ENCODE results near the gene ZNF526. TPM values are rescaled to one million over a fixed set of nuclear protein-coding genes. Genes with fewer than 3 reads are reported as not detected.

The ZNF526 gene
- total RNA-seq, 4 donors from 2014 or later: 4.6 to 7.9 (median 6.8) TPM

DNA sequence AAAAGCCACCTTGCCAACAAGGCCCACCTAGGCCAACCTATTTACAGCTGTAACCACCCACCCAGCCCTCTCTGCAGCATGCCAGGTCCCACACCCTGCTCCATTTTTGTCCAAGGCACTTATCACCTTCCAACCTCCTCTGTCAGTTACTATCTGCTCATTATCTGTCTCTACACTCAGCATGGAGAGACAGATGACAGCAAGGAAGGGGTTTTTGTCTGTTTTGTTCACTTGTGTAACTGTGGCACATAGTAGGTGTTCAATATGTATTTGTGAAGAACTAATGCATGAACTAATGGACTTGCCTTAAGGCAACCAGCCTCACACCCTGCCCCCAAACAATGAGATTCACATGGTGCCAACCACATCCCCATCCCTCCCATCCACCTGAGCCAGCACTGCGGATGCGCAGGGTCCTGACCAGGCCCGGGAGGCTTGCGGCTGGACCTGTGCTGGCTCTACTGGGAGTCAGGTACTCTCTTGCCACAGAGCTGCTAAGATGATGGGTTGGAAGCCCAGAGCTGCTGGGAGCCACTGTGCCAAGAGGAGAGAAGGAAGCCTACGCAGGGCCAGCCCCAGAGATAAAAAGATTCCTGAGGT lies 19.9 kb upstream of the ZNF526 start:
- intact Hi-C loops (cut with DNase I): no loop called here
- Histone ChIP-seq H3K27ac (no peak overlapping the region), H3K9me3 (no peaks in the 10 kb centered on the region), H3K4me1 (no peaks in the 10 kb centered on the region), H3K36me3 (peaks cover 32 to 39% of the 10 kb centered on the region in 2 donors), H3K4me3 (replicated peaks in 1 of 3) (no peak overlapping the region), H3K27me3 (no peaks in the 10 kb centered on the region)
- WGBS, 2 donors: 80 to 85% methylated on average over 5 of the region's 5 CpGs
- no peak for DNase-seq
- TF ChIP-seq POLR2A (IDR thresholded peaks at IDR 0.05): no peak
- TF ChIP-seq, protein P1, sequence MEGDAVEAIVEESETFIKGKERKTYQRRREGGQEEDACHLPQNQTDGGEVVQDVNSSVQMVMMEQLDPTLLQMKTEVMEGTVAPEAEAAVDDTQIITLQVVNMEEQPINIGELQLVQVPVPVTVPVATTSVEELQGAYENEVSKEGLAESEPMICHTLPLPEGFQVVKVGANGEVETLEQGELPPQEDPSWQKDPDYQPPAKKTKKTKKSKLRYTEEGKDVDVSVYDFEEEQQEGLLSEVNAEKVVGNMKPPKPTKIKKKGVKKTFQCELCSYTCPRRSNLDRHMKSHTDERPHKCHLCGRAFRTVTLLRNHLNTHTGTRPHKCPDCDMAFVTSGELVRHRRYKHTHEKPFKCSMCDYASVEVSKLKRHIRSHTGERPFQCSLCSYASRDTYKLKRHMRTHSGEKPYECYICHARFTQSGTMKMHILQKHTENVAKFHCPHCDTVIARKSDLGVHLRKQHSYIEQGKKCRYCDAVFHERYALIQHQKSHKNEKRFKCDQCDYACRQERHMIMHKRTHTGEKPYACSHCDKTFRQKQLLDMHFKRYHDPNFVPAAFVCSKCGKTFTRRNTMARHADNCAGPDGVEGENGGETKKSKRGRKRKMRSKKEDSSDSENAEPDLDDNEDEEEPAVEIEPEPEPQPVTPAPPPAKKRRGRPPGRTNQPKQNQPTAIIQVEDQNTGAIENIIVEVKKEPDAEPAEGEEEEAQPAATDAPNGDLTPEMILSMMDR (IDR thresholded peaks at IDR 0.05): no peak

DNA sequence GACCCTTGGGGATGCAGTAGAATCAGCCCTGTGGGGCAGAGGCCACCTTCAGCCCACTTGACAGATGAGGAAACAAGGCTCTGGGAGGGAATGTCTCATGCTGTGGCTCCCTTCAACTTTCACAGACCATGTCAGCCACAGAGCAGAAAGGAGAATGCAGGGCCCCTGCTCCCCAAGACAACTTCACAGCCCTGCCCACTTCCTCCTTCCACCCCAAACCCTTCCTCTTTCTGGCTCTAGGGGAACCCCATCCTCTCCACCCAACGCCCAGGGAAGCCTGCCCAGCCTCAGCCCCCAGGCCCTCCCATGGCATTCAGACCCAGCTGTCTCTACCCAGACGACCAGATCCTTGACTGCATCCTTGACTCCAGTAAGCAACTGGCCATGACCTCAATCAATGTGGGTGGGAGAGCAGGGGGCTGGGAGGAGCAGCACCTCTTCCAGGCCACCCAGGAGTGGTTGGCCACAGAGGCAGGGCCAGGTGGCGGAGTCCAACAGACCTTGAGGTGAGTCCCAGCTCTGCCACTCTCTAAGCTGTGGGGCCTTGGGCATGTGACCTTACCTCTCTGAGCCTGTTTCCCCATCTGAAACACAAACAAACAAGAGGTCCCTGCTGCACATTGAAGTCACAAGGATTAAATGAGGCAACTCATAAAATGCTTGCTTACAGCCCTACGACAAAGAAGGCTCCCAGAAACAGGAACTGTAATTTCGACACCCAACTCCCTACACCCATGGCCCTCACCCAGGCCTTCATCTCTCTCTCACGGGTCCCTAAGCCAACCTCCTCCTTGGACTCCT lies 18.4 kb upstream of the ZNF526 start:
- H3K4me3 ChIP-seq (replicated peaks in 1 of 3): no peak overlapping the region
- TF ChIP-seq, protein P1 (IDR thresholded peaks at IDR 0.05): no peak
- no peak for TF ChIP-seq POLR2A (IDR thresholded peaks at IDR 0.05)
- H3K27me3 ChIP-seq: no peaks in the 10 kb centered on the region
- no peak overlapping the region for H3K27ac ChIP-seq
- WGBS, 2 donors: 84% methylated on average over 6 of the region's 6 CpGs
- H3K36me3 ChIP-seq: peaks cover 32 to 46% of the 10 kb centered on the region in 2 donors
- DNase-seq: no peak
- intact Hi-C loops (cut with DNase I): no loop called here
- no peaks in the 10 kb centered on the region for H3K4me1 ChIP-seq
- no peaks in the 10 kb centered on the region for H3K9me3 ChIP-seq

DNA sequence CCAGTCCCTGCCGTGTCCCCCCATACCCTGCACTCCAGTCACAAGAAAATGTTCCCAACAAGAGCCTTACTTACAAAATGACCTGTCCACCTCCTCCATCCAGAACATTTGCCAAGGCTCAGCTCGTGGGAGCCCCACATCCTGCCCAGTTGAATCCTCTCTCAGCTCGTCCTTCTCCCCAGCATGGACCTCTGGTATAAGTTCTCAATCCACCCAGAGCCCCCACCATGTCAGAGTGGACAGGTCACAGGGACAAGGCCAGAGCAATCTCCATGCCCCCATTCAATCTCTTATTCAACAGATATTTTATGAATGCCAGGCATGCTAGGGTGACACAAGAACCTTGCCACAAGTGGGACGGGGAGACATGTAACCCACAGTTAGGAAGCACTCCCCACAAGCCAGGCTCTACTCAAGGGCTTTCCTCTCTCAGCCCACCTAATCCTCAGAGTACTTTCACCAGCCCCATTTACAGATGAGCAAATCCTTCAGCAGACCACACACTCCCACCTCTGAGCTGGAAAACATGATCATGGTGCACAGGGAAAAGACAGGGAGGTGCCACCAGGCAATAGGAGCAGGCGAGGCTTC lies 17.7 kb upstream of the ZNF526 start:
- WGBS, 2 donors: 83 to 91% methylated on average over 5 of the region's 5 CpGs
- no peak for TF ChIP-seq POLR2A (IDR thresholded peaks at IDR 0.05)
- TF ChIP-seq, protein P1 (IDR thresholded peaks at IDR 0.05): no peak
- H3K4me1 ChIP-seq: no peaks in the 10 kb centered on the region

DNA sequence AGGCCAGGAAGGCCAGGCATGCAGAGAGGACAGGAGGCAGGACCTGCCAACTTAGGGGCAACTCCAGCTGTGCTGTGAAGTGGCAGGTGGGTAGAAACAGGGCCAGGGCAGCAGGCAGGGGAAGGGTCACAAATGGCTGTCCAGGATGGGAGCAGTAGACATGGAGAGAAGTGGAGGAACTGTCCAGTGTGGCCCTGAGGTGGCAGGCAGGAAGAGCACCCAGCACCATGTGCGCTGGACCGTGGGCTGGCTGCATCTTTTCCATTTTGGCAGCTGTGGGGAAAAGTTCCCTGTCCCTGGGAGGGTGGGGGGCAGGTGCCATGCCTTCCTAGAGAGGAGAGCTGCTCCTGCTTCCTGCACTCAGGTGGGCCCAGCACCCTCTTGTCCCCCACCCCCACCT lies 16.4 kb upstream of the ZNF526 start:
- no peak overlapping the region for H3K4me3 ChIP-seq (replicated peaks in 1 of 3)
- intact Hi-C loops (cut with DNase I): no loop called here
- no peaks in the 10 kb centered on the region for H3K4me1 ChIP-seq
- H3K27ac ChIP-seq: no peak overlapping the region
- no peaks in the 10 kb centered on the region for H3K9me3 ChIP-seq
- no peak for DNase-seq
- TF ChIP-seq, protein P1 (IDR thresholded peaks at IDR 0.05): no peak
- TF ChIP-seq POLR2A (IDR thresholded peaks at IDR 0.05): no peak
- peaks cover 47 to 59% of the 10 kb centered on the region in 2 donors for H3K36me3 ChIP-seq
- WGBS, 2 donors: 89 to 100% methylated on average over 2 of the region's 2 CpGs
- no peaks in the 10 kb centered on the region for H3K27me3 ChIP-seq

More for the DNA sequence above, 17.7 kb upstream of the ZNF526 start:
- Histone ChIP-seq H3K9me3 (no peaks in the 10 kb centered on the region), H3K27me3 (no peaks in the 10 kb centered on the region), H3K36me3 (peaks cover 37 to 53% of the 10 kb centered on the region in 2 donors), H3K27ac (no peak overlapping the region), H3K4me3 (replicated peaks in 1 of 3) (no peak overlapping the region)
- intact Hi-C loops (cut with DNase I): no loop called here
- DNase-seq: no peak

DNA sequence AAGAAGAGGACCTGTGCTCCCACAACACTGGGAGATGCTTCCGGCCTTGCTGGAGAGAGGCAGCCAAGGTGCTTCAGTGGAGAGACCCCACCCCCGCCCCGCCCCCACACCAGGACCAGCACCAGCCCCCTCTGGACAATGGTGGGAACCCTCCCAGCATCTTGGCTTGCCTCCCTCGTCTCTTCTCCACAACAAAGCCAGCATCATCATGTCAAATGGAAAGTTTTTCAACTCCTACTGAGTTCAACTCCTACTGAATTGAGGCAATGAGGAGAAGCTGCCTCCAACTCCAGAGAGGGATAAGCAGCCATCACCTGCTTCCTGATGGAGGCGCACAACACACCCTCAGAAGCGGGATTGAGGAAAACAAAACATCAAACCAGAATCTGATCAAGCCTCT lies 15.4 kb upstream of the ZNF526 start:
- WGBS, 2 donors: 84 to 90% methylated on average over 6 of the region's 6 CpGs
- Histone ChIP-seq H3K27me3 (no peaks in the 10 kb centered on the region), H3K4me3 (replicated peaks in 1 of 3) (no peak overlapping the region), H3K27ac (no peak overlapping the region), H3K9me3 (no peaks in the 10 kb centered on the region), H3K36me3 (peaks cover 50 to 60% of the 10 kb centered on the region in 2 donors), H3K4me1 (no peaks in the 10 kb centered on the region)
- TF ChIP-seq POLR2A (IDR thresholded peaks at IDR 0.05): no peak
- TF ChIP-seq, protein P1 (IDR thresholded peaks at IDR 0.05): no peak
- DNase-seq: no peak
- intact Hi-C loops (cut with DNase I): no loop called here
